Pulmonary artery endothelial cell (primary cell): ENCODE results near the gene ANO8. TPM values are rescaled to one million over a fixed set of nuclear protein-coding genes. Genes with fewer than 3 reads are reported as not detected.
A peak's percentile ranks its signal among the peaks of the same experiment; 100 is the strongest.

Experiments used
- DNase-seq: peaks from one replicate; pipeline ENCODE4 v3.0.0-alpha.2; 2011; ENCODE audit warnings: low read depth, low spot score
- total RNA-seq: library from RNA; depleted of rRNA; stranded (reverse); fragments of >200 nt; gene quantifications from 2 replicates; pipeline ENCODE4 v1.2.3, GENCODE V29; 2014

ANO8 gene
- total RNA-seq, 1 donor from 2014 or later, result 2.0 TPM

DNA sequence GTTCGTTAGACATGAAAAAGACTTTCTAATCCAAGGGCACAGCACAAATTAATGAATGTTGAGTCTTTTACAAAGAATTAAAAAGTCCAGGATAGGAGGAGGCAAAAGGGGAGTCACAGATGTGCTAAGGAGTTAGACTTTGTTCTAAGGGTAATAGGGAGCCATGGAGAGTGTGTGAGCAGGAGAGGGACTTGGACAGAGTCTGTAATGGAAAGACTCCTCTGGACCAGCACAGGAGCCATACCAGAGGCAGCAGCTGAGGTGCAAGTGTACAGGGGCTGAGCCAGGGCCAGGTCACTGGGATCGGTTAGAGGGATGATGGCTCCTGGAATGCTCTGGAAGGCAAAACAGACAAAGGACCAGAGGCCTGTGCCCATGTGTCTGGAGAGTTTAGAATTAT lies 13.2 kb upstream of the ANO8 start:
- DNase-seq, result no peak

DNA sequence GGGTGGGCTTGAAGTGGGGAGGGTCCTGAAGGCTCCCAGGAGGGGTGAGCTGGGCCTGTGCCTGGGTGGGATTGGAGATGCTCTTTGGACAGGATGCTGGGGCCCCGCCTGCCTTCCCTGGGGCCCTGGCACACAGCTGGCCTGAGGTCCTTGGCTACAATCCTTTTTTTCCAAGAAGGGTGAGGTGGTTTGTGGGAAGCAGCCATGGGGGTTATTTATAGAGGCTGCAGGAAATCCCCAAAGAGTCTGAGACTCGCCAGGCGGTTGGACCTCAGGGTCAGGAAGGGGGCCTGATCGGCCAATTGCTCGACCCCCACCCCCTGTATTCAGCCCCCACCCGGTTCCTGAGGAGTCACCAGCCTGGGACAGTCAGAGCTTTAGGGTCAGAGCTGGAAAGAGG lies 12.7 kb upstream of the ANO8 start:
- DNase-seq, result no peak

DNA sequence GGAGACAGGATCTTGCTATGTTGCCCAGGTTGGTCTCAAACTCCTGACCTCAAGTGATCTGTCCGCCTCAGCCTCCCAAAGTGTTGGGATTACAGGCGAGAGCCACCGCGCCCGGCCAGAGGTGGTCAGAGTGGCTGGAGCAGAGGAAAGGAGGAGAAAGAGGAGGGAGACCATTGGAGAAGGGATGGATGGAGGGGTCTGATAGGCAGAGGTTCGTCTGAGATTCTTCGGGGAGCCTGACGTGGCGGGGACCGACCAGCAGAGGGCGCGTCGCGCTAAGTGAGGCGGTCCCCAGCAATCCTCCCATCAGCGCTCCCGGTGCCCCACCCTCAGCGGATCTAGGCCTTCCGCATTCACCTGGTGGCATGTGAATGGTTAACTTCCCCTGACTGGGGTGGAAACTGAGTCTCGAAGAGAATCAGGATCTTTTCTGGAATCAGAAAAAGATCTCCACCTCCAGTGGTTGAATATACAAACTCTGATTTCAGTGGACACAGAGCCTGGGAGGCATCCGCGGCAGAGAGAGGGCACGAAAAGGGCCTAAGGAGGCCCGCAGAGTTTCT lies 11.5 kb upstream of the ANO8 start:
- no peak for DNase-seq

DNA sequence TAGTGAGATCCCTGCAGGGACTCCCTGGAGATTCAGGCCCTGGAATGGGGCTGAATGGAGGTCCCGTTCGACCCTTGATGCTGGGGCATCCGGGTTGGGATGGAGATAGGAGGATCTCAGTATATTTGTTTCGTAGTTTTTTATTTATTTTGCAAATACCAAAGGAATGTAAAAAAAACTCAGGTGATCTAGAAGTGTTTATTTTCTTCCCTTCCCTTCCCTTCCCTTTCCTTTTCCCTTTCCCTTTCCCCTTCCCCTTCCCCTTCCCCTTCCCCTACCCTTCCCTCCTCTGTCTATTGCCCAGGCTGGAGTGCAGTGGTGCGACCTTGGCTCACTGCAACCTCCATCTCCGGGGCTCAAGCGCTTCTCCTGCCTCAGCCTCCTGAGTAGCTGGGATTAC lies 7.2 kb upstream of the ANO8 start:
- no peak for DNase-seq

DNA sequence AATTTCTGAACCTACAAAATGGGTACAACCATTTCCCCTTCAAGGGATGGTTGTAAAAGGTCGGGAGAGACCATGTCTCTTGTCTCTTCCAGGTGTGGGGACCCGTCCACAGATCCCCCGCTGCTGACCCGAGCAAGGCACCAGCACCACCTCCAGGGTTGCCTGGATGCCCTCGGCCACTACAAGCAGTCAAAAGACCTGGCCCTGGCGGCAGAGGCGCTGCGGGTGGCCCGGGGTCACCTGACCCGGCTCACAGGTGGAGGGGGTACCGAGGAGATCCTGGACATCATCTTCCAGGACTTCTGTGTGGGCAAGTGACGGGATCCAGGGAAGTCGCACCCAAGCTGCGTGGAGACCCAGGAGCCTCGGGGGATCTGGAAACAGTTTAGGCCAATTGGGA lies 6.7 kb upstream of the ANO8 start:
- no peak for DNase-seq

DNA sequence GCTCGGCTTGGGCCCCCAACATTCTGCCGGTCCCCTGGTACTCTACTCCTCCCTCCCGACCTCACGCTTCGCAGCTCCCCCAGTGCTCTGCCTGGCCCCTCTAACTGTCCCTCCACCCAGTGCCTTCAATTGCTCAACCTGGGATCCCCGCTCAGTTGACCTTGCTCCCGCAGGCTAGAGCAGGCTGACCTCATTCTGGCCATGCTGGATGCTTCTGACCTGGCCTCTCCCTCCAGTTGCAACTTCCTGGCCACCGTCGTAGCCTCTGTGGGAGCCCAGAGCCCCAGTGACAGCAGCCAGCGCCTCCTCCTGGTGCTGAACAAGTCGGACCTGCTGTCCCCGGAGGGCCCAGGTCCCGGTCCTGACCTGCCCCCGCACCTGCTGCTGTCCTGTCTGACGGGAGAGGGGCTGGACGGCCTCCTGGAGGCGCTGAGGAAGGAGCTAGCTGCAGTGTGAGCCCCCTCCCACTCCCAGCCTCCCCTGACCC lies 6.3 kb upstream of the ANO8 start:
- DNase-seq, result no peak

- DNase-seq, result no peak
These were observed 5.7 kb upstream of the ANO8 start for GRCh38 chr19:17340302-17340870.

DNA sequence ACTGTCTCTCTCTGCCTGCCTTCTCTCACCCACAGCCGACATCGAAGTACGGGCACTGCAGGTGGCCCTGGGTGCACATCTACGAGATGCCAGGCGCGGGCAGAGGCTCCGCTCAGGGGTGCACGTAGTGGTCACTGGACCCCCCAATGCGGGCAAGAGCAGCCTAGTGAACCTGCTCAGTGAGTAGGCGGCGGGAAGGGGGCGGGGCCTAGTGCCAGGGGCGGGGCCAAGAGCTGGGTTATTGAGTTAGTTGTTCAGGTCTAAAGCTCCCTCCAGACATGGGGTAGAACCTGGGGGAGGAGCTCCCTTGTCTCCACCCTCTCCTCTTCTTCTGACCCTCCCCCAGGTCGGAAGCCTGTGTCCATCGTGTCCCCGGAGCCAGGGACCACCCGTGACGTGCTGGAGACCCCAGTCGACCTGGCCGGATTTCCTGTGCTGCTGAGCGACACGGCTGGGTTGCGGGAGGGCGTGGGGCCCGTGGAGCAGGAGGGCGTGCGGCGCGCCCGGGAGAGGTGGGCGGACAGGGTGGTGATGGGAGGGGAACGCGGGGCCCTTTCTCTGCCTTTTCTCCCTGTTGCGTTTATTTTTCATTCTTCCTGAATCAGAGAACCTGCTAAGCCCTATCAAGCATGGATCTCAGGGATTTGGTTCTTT lies 4.6 kb upstream of the ANO8 start:
- no peak for DNase-seq

- DNase-seq, result no peak
These were observed 3.9 kb upstream of the ANO8 start for GRCh38 chr19:17338433-17339078.

GRCh38 chr19:17337675-17338432 lies 3.2 kb upstream of the ANO8 start:
- DNase-seq, result no peak

DNA sequence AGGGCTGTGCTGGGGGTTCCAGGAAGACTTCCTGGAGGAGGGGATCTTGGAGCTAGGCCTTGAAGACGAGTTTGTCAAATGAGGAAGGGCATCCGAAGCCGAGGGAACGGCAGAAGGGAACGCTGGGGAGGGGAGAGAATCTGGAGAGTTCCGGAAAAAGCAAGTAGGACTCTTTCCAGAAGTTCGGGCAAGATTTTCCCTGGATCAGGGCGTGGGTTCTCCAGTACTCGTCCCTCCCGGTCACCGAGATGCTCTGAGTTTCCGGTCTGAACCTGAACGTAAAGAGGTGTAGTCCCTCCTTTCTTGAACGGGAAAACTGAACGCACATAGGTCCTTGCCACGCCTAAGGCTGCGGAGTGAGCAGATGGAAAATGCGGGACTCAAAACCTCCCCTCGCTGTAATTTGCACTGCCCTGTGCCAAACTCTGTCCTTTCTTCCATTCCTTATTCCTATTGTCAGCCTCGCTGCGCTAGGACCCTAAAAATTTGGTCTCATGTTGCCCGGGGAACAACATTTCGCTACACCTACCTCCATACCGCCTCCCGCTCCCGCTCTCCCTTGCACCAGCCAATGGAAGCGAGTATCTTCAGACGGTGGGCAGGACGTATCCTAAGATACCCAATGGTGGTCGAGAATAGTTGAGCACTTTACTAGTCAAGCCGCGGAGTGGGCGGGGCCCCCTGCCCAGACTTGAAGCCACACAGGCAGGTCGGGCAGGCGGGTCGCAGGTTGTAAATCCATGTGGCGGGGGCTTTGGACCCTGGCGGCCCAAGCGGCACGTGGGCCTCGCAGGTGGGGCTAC lies 2.4 kb upstream of the ANO8 start, which contains the start of gene GTPBP3:
Gene GTPBP3 (plus strand): TSS at position 682 of the 803 bp plus-strand sequence. CDS start 59 bp downstream, at position 741.
- DNase-seq, result peak; percentile 92

GRCh38 chr19:17335575-17335974 lies 920 bp upstream of the ANO8 start:
- DNase-seq, result no peak

- no peak for DNase-seq
These were observed 843 bp downstream of the ANO8 start for GRCh38 chr19:17333611-17334413.

DNA sequence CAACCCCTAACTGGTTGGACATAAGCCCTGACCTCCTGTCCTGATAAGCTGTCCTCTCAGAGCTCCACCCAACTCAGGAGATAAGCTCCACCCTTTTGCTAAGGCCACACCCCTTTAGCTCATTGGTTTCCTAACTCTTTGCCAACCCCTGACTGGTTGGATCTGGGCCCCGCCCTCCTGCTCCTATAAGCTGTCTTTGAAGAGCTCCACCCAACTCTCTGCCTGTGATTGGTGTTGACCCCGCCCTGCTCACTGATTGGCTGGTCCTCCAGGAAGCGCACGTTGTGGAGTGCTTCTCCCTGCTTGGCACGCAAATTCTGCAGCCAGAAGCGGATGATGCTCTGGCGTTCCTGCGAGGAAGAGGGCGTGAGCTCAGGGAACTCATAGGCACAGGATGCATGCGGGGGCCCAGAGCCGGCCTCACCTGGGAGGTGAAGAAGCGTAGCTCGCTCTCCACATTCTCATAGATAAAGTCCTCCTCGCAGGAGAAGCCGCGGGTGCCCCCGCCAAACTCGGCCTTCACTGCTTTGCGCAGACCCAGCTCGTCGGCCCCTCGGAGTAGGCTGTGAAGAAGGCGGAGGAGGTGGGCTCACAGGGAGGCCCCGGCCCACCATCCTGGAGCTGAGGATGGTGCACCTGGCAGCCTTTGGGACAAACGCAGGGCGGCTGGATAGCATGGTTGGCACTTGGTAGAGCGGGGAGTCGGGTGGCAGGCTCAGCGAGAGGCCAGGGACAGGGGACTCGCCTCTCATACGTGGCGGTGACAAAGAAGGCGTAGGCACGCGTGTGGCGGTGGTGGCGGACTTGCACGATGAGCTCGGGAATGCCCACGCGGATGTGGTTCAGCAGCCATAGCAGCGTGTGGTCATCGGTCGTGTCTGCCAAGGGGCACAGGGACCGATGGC lies 1.7 kb downstream of the ANO8 start:
- DNase-seq, result no peak

GRCh38 chr19:17332360-17332676 lies 2.3 kb downstream of the ANO8 start:
- DNase-seq, result no peak

DNA sequence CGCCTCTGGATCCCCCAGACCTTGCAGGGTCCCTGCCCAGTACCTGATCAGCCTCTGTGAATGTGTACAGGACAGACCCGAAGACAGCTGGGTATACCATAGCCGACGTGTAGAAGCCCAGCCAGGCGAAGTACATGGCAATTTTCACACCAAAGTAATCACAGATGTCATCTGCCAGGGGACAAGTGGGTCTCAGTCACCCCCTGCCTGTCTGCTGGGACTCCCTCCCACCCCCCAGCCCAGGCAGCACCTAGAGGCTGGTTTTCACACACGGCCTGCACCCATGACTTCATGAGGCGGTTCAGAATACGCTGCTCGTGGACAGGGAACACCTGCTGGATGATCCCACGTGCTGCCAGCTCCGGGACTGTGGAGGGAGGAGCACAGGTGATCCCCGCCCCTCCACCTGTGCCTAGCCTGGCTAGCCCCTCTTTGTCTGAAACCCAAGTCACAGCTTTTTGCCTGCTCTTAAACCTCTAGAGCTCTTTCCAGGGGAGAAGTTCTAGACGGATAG lies 3.6 kb downstream of the ANO8 start:
- no peak for DNase-seq

DNA sequence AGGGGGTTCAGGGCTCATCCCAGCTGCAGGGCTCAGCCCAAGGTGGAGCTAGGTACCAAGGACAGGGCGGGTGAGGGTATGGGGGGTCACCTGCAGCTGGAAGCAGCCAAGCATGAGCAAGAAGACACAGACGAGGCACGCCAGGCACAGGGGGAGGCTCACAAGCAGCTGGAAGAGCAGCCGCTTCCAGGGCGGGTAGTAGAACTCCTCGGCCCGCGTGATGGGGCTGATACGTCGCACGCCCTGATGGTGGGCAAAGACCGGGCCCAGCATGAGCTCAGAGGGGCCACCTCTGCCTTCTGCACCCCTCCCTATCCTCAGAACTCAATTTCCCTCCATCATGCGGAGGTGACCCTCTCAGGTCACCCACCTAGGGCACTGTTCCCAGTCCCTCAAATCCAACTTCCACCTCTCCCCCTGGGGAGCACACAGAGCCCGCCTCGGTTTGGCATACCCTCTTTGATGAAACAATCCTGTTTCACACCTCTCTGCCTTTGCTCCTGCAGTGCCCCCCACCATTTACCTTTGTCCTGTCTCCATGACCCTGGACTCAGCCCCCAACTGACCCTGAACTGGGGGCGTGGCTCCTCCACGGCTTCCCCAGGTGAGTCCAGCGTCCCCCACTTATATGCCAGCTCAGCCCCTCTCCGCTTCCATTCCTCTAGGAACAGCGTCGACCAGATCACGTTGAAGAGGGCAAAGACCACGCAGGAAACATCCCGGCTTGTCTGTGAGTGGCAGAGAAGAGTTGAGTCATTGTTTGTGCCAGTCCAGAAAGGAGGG lies 4.2 kb downstream of the ANO8 start:
- DNase-seq, result no peak
